SHP77 treated with DMSO at 0.1 percent for 48 hours (cell line): ENCODE measurements around the gene DPYSL3.

ENCODE experiments used
- DNase-seq: peaks from one replicate; lab custom pipeline; 2025; lab: John Stamatoyannopoulos, UW

The DPYSL3 gene

DNA sequence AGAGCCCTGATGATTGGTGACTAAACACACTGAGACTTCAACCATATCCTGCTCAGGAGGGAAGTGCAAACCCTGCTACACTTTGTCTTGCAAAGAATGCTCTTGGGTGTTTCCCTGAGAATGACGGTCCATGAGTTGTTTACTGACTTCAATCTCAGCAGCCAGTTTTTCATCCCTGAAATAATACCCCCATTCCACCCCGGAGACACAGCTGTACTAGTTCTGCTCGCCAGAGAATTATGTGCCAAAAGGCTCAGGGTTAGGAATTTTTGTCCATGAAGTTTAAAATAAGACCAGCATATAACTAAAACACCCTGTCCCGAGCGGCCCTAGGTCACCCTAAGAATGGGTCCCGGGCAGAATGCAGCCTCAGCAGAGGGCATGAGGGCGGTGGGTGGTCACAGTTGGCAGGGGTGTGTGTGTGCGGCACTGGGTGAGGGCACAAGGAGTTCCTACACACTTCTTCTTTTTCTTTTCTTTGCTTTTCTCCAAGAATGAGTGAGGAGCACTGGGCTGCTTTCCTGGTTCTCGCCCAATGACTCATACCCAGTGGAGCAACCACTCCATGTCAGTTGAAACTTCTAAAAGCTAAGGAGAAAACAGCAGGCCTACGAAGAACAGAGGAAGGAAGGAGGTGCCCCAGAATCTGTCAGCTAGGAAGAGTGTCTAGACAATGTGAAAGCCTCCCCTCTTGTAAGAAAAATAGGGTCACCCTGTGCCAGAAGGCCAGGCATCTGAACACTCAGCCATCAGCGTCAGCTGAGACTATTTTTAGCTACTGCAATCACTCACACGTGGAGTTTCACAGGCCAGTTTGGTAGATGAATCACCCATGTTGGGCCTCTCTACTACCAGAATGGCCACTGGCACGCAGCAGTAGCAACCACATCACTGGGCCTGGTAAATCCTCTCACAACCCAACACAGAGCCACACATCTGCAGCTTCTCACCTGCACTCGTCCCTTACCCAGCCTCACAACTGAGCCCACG, 105.9 kb downstream of the DPYSL3 start:
- no peak for DNase-seq

DNA sequence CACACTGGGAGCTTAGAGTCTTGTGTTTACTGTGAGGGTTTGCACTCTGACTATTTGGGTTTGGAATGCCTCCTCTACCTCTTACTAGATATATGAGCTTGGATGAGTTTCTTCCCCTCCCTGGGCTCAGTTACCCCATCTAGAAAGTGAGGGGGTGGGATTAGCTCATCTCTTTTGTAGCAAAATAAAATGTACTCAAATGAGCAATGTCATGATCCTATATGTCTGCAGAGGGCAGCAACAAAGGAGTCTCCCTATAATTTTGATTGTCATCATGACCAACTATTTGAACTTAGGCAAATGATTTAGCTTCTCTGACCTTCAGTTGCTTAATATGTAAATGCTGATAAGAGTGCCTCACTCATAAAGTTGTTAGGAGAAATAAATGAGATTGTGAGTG, 109.0 kb downstream of the DPYSL3 start:
- no peak for DNase-seq

DNA sequence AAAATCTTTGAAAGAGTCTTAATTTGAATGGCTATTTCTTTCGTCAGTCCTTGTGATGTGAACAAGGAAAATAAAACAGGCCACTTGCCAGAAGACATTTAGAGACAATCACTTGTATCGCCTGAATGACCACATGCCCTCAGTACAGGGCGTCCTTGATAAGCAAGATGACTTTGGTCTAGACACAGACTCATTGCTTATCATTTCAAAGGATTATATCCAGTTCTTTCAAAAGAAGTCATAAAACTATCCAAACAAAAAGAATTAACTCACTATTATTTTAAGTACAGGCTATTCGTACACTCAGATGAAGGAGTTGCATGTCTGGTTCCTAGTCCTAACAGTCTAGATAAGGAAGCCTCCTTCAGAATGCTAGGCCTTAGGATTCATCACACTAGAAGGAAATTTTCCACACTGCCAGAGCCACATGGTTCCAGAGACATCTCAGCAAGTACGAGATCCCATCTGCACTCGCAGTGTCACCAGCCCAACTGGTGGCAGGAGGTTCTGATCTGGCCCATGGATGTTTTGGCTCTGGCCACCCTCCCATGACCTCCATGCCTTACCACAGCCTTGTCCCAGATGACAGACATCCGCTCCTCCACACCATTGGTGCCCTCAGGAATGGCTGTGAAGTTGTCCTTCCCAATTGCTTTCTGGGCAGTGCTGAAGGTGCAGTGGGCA, 109.6 kb downstream of the DPYSL3 start:
- DNase-seq = no peak

DNA sequence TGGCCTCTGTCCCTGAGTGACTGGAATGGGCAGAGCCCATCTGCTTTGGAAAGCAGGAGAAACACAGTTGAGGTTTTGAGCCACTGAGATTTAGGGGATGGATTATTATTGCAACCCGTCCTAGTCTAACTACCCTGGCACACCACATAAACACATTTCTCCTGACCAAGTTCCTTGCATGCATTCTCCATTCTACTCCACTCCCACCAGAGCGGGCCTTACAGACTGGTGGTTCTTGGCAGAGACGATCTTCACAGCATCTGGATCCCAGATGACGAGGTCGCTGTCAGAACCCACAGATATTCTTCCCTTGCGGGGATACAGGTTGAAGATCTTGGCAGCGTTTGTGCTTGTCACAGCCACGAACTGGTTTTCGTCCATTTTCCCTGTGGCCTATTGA, 111.0 kb downstream of the DPYSL3 start:
- DNase-seq = no peak

DNA sequence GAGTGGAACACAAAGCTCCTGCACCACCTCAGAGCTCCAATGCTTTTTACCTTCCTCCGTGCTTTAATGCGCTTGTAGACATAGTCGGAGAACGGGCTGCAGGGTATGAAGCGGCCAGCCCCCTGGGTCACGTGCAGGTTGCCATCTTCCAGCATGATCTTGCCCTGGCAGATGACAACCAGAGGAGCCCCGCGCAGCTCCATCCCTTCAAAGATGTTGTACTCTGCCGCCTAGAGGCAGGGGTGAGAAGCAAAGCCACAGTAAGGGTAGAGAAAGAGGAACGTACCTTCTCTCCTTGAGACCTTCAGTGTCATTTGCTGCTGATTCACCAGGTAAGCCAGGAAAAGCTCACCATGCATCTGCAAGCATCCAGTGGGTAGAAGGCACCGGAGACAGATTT, 112.3 kb downstream of the DPYSL3 start:
- no peak for DNase-seq

DNA sequence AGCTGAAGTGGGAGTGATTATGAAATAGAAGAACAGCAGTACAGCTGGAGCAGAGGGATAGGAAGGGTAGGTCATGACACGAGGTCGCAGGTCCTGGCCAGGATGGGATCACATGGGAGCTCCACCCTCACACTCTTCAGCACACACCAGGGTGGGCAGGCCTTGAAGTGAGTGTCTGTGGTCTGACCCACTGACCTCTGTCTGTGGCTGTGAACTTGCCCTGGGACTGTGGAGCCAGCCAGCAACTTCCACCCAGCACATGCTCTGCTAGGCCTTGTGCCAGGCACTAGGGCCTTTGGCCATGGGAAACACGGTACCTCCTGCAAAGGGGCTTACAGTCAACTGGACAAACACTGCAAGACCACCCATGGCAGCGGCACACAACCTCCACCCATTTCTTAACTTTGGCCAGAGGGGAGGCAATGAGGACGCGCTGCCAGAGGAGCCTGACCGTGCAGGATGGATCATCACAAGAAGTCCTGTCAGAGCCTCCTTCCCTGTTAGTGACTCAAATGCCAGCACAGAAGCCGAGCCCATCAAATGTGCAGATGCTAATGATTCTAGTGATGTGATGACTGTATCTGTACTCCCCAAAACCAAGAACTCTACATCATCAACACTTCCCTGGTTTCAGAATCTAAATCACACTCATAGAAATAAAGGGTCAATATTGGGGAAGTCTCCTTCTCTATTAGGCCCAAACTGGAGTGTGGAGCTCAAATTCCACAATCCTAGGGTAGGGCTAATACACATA, 113.6 kb downstream of the DPYSL3 start:
- DNase-seq = no peak

DNA sequence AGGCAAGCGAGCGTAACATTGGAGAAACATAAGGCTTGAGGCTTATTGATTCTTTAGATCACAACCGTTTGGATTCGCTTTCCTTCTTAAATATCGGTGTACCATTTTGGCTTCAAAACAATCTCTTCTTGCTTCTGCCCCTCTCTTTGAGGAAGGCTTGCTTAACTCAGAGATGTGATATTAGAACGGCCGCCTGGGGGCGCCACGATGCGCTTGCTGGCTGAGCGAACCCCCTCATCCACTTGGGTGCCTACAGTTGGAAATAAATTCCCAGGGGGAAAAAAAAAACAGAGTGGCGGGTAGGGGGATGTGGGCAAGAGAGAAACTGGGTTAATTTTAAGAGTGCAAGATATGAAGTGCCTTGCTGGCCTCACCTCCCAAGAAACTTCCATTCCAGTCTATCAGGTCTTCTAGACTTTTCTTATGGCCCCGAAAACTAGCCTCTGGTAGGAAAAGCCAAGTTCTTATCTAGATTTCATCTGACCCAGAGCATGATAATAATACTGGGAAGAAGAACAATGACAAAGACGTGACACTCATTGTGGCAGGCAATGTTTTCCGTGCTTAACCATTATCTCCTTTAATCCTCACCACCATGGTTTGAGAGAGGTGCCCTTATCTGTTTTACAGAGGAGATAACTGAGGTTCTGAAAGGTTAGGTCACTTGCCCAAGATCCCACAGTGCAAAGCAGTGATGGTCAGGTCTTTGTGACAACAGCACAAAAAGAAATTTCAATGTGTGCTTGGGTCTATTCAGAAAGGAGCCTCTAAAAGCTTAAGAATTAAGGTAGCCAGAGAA, 115.8 kb downstream of the DPYSL3 start:
- no peak for DNase-seq

DNA sequence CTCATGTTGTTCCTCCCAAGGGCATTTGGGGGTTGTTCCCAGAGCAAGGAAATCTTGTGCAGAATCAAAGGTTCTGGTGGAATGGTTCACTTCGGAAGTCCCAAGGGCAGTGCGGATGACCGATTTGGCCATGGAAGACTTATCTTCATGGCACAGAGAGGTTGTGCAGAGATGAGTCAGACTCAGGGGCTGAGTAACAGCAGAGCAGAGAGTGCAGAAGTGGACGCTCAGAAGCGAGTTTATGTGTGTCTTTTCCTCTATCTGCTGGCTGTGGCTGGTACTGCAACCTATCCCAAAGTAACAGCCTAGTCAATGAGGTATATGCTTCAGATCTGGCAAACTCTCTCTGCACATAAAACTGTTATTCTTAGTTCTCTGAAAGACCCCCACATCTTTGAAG, 118.1 kb downstream of the DPYSL3 start:
- no peak for DNase-seq

DNA sequence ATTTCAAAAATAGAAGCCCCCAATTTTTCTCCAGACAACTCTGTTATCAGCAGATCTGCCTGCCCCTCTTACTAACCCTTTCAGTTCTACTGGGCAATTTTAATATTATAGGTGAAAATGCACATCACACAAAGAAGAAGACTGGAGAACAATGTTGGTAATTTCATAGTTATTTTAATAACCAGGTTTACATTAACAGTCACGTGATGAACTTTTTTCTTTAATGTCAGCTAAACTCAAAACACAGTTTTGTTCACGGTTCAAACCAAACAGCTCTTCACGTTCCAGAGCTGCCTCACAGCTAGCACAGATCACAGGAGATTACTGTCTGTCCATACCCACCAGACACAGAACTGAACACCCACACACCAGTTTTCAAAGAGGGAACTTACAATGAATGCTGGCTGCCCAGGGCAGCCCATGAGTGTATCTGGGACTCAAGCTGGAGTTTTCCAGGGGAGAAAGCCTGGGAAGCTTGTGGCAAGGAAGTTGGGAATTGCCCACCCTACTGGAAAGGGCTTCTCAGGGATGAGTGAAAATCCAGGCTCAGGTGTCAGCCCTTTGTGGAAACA, 119.1 kb downstream of the DPYSL3 start:
- DNase-seq = no peak

DNA sequence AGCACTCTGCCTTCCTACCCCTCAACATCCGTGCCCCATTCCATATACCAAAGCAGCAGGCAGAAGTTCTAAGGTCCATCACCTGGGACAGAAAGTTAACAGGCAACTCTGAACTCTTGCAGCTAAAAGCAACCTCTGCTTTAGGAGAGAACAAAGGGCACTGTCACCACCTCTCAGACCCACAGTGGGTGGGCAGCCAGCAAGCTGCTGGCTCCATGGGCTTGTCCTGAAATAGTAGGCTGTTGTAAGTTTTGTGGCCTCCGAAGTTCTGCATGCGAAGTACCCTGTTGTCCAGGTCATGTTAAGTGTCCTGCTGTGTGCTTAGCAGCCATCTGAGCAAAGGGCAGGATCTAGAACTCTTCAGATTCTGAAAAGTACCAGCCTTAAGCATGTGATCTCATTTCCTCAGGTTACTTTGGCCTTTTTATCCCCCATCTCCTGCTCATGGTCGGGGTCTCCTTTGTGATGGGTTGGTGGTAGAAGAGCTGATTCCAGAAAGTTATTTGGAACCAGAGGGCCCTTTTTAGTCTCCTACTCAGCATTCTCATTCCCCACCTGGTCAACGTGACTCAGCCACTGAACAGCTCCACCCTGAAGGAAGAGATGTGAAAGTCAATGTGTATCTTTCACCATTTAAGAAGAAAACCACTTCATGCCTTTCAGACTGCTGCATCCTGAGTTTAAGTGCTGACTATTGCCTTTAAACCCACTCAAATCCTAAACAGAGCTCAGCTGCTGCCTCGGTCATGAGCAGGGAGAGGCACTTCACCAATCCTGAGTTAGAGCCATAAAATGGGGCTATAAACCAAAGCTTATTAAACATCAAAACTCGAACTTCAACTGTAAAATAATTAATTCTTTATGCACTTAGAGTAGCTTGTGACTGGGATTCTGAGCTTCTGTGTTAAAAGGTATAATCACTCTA, 121.4 kb downstream of the DPYSL3 start:
- no peak for DNase-seq

DNA sequence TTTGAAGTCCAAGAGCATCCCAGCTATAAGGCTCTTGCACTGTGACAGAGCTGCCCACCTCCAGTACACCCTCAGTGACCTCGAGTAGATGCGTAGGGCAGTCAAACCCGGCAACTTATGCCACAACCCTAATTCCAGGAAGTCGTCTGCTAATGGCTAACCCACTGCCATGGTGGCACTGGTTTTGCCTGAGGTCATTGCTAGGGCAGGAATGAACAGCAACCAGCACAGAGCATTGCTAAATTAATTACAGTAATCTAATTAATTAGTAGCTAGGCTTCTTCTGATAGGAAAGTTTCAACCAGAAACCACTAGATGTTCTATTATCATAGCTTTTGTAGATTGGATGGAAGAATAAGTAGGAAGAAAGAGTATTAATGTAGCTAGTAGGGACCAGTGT, 122.8 kb downstream of the DPYSL3 start:
- DNase-seq = no peak

DNA sequence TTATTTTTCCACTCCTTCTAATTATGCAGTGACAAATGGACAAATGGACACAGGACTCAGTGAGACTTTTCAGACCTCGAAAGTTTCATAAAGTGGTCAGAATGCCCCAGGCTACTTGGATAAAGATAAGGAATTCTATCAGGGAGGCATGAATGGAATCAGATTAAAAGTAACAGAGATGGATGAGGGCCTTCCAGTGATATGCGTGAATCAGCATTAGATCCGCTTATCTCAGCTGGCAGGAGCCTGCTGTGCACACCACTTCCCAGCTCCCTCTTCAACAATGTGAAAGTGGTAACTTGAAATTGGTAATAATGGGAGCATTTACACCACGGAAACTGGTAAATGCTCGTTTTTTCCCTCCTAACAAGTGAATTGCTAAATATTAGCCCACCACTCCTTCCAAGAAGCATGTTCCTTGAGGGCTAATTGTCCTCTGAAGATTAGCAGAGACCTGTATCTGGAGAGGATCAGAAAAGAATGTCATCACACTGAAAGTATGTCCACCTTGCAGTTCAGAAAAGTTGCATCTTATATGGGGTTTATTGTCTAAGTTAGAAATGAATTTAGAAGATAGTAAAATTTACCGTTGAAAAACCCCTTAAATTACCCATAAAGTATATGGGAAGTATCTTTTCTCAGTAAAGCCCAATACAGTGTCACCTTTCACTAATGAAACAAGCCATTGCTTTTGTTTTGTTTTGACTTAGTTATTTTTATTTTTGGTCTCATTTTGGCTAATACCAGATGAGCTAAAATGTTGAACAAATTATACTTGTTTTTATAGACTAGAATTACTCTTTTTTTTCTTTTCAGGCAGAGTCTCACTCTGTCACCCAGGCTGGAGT, 125.3 kb downstream of the DPYSL3 start:
- DNase-seq = no peak

DNA sequence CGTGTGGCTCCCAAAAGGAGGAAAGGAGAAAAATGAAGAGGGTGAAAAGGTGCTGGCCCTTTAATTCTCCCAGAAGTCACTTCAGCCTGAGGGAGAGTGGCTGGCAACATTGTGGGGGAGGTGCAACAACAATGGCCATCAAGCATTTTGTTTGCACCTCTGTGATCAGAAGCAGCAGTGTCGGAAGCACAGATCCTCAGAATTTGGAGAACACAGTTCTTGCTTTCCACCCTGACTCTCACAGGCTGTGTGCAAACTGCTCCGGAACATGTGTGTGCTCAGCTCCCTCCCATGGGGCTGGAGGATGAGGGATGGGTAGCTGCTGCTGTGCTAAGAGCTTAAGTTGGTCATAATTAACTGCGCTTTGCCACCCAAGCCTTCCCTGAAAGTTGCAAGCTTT, 127.1 kb downstream of the DPYSL3 start:
- no peak for DNase-seq

DNA sequence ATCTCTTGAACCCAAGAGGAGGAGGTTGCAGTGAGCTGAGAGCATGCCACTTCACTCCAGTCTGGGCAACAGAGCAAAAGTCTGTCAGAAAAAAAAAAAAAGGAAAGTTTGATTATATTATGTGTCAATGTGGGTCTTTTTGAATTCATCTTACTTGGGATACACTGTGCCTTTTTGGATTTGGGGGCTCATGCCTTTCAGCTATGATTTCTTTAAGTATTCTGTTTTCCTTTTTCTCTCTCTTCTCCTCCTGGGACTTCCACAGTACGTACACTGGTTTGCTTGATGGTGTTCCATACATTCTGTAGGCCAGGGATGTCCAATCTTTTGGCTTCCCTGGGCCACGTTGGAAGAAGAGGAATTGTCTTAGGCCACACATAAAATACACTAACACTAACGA, 128.3 kb downstream of the DPYSL3 start:
- no peak for DNase-seq

DNA sequence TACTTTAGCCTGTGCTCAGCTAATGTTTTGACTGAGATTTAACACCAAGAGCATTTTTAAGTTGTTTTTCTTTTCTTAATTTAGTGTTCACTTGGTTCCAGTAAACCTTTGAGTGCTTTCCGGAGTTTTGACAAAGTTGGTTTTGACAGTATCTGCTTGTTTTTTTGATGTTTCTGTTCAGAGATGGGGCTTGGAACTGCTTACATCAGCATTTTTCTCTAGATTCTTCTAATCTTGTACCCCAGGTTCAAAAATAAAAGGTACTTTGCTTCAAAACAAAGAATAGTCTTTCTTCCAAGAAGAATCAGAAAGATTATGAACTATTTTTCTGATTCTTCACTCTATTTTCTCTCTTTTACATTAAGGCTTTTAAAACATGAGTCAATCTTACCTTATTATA, 132.2 kb downstream of the DPYSL3 start:
- DNase-seq = no peak

DNA sequence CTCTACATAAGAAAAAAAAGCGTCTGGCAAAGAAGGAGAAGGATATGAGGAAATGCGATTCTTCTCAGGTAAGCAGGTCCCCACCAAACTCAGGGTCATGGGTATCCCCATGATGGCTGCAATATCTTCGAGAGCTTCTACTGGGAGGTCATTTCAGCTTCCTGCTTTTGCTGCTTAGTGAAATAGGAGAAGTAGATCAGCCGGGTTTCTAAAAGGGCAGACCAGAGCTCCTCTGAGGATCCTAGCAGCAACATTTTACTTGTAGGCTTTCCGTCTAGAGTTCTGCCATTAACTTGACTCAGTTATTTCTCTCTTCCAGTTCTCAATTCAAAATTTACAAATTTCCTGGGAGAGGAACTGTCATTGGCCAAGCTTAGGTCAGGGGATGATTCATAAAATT, 134.7 kb downstream of the DPYSL3 start:
- no peak for DNase-seq

DNA sequence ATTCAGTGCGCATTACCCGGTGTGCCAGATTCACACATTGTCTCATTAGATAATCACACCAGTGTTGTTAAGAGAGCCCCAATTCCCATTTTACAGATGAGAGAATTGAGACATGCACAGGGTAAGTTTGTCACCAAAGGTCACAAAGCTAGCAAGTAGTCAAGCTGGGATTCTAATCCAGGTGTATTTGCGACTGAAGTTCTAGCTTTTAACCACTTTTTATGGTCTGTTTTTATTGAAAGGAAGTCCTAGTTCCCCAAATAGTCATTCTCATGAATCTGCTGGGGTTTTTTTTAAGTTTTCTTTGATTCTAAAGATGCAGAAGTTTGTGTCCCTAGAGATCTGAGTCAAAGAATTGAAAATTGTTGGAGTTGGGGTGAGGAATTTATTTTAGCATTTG, 136.5 kb downstream of the DPYSL3 start:
- no peak for DNase-seq

DNA sequence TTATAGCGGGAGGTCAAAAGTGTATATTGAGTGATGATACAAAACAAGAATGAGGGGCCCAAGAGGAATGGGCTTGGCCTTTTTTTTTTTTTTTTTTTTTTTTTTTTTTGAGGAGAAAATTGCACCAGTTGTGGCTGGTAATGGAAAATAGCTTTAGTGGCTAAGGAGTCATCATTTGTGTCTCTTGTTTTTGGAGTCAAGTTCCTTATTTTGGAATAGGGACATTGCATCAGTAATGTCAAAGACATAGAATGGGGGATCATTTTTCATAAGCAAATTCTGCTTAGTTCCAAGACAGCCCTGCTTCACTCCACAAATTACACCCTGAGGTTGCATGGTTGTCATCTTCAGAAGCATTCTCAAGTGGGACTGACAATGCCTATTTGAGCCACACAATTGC, 137.7 kb downstream of the DPYSL3 start:
- DNase-seq = no peak

DNA sequence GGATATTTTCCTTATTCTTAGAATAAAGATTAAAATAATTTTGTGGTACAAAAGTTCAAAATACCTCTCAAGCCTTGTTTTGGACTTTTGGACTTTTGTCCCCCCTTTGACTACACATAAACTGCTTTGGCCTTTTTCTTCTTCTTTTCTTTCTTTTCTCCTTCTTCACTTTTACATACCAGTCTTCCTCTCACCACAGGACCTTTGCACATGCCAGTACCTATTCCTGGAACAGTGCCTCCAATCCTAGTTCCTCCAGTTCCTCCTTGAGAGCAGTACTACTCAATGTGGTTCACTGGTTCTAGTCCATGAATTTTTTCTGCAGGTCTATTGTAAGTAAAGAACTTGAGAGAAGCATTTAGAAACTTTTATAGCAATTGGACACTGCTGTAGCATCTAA, 138.6 kb downstream of the DPYSL3 start:
- DNase-seq = no peak
